ENCODE results near the gene LSM12. TPM values are rescaled to one million over a fixed set of nuclear protein-coding genes. Genes with fewer than 3 reads are reported as not detected.

The LSM12 gene
- total RNA-seq, 1 donor: 59.0 TPM

DNA sequence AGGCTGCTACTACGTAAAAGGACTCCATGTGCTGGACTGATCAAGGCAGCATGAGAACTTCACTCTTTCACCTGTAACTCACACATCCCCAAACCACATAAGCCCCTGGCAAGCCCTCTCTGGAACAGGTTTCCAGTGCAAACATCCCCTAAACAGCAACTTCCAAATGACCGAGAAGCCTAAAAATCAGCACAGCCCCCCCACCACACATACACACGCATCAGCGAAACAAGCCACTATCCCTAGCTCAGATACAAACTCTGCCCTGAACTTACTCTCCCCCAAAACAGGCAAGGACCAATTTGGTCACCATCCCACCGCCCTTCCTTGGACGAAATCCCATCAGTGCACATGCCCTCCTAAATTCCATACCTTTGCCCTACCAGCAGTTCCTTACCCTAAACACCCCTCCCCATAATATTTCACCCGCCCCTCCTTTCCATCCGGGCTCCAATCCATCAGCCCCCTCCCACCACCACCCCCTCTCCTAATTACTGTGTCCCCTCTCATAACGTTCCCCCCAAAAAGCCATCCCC, 735 bp downstream of the LSM12 start:
- peak overlapping the region; percentile 97 for H3K4me2 ChIP-seq (ENCODE audit: insufficient read depth, low read length)
- peak; percentile 85 for DNase-seq (ENCODE audit: insufficient read length, low spot score, missing footprints)
- peak overlapping the region; percentile 92 for H3K27ac ChIP-seq (ENCODE audit: low read depth, low read length)
- H3K4me3 ChIP-seq (ENCODE audit: insufficient read depth, low read length): peak overlapping the region; percentile 96
- H3K27me3 ChIP-seq (ENCODE audit: insufficient read depth, low read length): no peaks in the 10 kb centered on the region
- H3K79me2 ChIP-seq (ENCODE audit: insufficient read depth, low read length): peaks cover 65% of the 10 kb centered on the region
- H3K36me3 ChIP-seq (ENCODE audit: insufficient read depth, low read length): peaks cover 26% of the 10 kb centered on the region
- peaks cover 30% of the 10 kb centered on the region for H4K20me1 ChIP-seq (ENCODE audit: insufficient read depth, low read length)
- peaks cover 6% of the 10 kb centered on the region for H3K4me1 ChIP-seq (ENCODE audit: insufficient read depth, low read length)
- TF ChIP-seq, protein P1, sequence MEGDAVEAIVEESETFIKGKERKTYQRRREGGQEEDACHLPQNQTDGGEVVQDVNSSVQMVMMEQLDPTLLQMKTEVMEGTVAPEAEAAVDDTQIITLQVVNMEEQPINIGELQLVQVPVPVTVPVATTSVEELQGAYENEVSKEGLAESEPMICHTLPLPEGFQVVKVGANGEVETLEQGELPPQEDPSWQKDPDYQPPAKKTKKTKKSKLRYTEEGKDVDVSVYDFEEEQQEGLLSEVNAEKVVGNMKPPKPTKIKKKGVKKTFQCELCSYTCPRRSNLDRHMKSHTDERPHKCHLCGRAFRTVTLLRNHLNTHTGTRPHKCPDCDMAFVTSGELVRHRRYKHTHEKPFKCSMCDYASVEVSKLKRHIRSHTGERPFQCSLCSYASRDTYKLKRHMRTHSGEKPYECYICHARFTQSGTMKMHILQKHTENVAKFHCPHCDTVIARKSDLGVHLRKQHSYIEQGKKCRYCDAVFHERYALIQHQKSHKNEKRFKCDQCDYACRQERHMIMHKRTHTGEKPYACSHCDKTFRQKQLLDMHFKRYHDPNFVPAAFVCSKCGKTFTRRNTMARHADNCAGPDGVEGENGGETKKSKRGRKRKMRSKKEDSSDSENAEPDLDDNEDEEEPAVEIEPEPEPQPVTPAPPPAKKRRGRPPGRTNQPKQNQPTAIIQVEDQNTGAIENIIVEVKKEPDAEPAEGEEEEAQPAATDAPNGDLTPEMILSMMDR (IDR thresholded peaks at IDR 0.05; ENCODE audit: extremely low read depth, low read depth, low read length): no peak
- H3K9me3 ChIP-seq (ENCODE audit: low read depth, low read length): no peaks in the 10 kb centered on the region
- H2AFZ ChIP-seq (ENCODE audit: low read length): no peak overlapping the region

DNA sequence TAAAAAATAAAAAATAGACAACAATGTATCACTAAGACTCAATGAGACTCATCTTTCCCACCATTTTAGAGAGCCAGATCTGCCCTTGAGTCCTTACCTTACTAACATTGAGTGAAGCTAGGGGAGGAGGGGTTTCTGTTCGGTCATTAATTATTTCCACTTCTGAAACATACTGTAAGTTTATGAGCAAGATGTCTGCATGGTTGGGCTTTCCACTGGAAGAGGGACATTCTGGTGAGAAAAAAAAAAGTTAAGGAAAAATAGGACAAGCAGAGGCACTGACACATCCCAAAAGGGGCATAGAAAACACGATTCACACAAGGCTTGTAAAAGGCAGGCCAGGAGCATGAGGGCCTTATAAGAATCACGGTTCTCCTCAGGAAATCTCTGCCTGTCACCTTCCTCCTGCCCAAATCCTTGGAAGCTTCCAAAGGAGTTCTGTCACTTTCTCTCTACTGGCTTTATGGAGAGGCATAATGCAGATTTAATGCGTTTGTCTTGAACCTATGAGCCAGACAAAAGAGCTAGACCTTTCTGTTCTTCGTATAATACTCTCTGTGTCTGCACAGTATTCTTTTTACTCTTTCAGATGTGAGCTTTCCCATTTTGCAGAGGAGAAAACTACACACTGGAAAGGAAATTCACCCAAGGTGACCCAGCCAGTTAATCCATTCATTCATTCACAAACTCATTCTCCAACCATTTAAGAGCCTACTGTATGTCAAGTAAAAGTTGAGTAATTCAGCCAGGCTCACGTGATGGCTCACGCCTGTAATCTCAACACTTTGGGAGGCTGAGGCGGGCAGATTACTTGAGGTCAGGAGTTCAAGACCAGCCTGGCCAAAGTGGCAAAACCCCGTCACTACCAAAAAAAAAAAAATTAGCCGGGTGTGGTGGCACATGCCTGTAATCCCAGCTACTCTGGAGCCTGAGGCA, 2.5 kb downstream of the LSM12 start:
- no peaks in the 10 kb centered on the region for H3K9me3 ChIP-seq (ENCODE audit: low read depth, low read length)
- no peaks in the 10 kb centered on the region for H3K4me1 ChIP-seq (ENCODE audit: insufficient read depth, low read length)
- no peak overlapping the region for H3K4me3 ChIP-seq (ENCODE audit: insufficient read depth, low read length)
- H3K79me2 ChIP-seq (ENCODE audit: insufficient read depth, low read length): peaks cover 80% of the 10 kb centered on the region
- H3K27me3 ChIP-seq (ENCODE audit: insufficient read depth, low read length): no peaks in the 10 kb centered on the region
- H4K20me1 ChIP-seq (ENCODE audit: insufficient read depth, low read length): peaks cover 42% of the 10 kb centered on the region
- TF ChIP-seq, protein P1 (IDR thresholded peaks at IDR 0.05; ENCODE audit: extremely low read depth, low read depth, low read length): no peak
- H3K36me3 ChIP-seq (ENCODE audit: insufficient read depth, low read length): peaks cover 41% of the 10 kb centered on the region
- no peak overlapping the region for H3K27ac ChIP-seq (ENCODE audit: low read depth, low read length)
- DNase-seq (ENCODE audit: insufficient read length, low spot score, missing footprints): no peak
- no peak overlapping the region for H2AFZ ChIP-seq (ENCODE audit: low read length)
- no peak overlapping the region for H3K4me2 ChIP-seq (ENCODE audit: insufficient read depth, low read length)

DNA sequence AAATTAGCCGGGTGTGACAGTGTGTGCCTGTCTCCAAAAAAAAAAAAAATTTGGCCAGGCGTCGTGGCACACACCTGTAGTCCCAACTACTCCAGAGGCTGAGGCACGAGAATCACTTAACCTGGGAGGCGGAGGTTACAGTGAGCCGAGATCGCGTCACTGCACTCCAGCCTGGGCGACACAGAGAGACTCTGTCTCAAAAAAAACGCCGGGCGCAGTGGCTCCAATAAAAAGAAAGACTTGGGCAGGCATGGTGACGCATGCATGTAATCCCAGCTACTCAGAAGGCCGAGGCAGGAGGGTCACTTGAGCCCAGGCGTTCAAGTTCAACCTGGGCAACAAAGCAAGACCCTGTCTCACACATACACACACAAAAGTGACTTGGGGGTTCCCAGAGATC, 3.6 kb downstream of the LSM12 start:
- peaks cover 44% of the 10 kb centered on the region for H4K20me1 ChIP-seq (ENCODE audit: insufficient read depth, low read length)
- no peak overlapping the region for H3K4me2 ChIP-seq (ENCODE audit: insufficient read depth, low read length)
- no peaks in the 10 kb centered on the region for H3K4me1 ChIP-seq (ENCODE audit: insufficient read depth, low read length)
- H2AFZ ChIP-seq (ENCODE audit: low read length): no peak overlapping the region
- DNase-seq (ENCODE audit: insufficient read length, low spot score, missing footprints): no peak
- H3K27me3 ChIP-seq (ENCODE audit: insufficient read depth, low read length): no peaks in the 10 kb centered on the region
- peaks cover 89% of the 10 kb centered on the region for H3K79me2 ChIP-seq (ENCODE audit: insufficient read depth, low read length)
- peaks cover 45% of the 10 kb centered on the region for H3K36me3 ChIP-seq (ENCODE audit: insufficient read depth, low read length)
- no peak overlapping the region for H3K27ac ChIP-seq (ENCODE audit: low read depth, low read length)
- H3K4me3 ChIP-seq (ENCODE audit: insufficient read depth, low read length): no peak overlapping the region
- H3K9me3 ChIP-seq (ENCODE audit: low read depth, low read length): no peaks in the 10 kb centered on the region
- TF ChIP-seq, protein P1 (IDR thresholded peaks at IDR 0.05; ENCODE audit: extremely low read depth, low read depth, low read length): no peak

DNA sequence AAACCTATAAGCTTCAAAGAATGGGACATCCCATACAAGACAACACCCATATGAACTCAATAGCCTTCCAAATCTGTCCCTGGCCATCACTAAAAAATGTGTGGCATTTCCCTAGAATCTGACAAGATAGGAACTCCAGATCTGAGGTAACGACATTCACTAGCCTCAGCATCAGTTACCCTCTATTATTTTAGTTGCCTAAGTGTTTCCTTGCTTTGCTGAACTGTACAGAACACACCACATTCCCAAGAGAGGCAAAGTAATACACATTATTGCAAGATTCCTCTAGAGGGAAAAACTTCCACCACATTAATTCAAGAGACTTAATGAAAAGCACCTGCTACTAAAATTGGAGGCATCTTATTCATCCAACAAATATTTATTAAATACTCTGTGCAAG, 5.0 kb downstream of the LSM12 start:
- Histone ChIP-seq H4K20me1 (ENCODE audit: insufficient read depth, low read length) (peaks cover 46% of the 10 kb centered on the region), H3K27ac (ENCODE audit: low read depth, low read length) (no peak overlapping the region), H3K4me3 (ENCODE audit: insufficient read depth, low read length) (no peak overlapping the region), H2AFZ (ENCODE audit: low read length) (no peak overlapping the region), H3K9me3 (ENCODE audit: low read depth, low read length) (no peaks in the 10 kb centered on the region), H3K36me3 (ENCODE audit: insufficient read depth, low read length) (peaks cover 45% of the 10 kb centered on the region), H3K79me2 (ENCODE audit: insufficient read depth, low read length) (peaks cover 92% of the 10 kb centered on the region), H3K27me3 (ENCODE audit: insufficient read depth, low read length) (no peaks in the 10 kb centered on the region), H3K4me1 (ENCODE audit: insufficient read depth, low read length) (no peaks in the 10 kb centered on the region), H3K4me2 (ENCODE audit: insufficient read depth, low read length) (no peak overlapping the region)
- peak; percentile 80 for DNase-seq (ENCODE audit: insufficient read length, low spot score, missing footprints)
- TF ChIP-seq, protein P1 (IDR thresholded peaks at IDR 0.05; ENCODE audit: extremely low read depth, low read depth, low read length): no peak
